ENCODE measurements around the gene SPNS3.

The SPNS3 gene, protein sequence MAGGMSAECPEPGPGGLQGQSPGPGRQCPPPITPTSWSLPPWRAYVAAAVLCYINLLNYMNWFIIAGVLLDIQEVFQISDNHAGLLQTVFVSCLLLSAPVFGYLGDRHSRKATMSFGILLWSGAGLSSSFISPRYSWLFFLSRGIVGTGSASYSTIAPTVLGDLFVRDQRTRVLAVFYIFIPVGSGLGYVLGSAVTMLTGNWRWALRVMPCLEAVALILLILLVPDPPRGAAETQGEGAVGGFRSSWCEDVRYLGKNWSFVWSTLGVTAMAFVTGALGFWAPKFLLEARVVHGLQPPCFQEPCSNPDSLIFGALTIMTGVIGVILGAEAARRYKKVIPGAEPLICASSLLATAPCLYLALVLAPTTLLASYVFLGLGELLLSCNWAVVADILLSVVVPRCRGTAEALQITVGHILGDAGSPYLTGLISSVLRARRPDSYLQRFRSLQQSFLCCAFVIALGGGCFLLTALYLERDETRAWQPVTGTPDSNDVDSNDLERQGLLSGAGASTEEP

DNA sequence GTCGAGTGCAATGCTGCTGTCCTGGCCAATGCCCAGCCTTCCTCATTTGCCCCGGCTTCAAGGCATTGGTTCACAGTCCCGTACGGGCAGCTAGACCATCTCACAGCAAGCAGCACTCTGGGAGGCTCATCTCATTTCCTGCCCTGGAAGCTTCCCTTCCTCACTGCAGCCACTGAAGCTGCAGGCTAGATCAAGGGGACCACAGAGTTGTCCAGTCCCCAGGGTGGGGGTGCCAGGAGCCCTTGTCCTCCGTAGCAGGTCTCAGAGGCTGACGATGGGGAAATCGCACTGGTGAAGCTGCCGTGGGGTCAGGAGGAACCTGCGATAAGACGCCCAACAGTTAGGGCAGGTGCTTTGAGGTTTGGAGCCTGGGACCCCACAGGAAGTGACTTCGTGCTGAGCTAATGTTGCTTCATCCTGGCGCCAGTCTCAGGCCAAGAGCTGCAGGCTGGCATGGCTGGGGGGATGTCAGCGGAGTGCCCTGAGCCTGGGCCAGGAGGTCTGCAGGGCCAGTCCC lies at the start of gene SPNS3:
TSS of gene SPNS3 (plus strand) at position 426 of the 517 bp plus-strand sequence. CDS start at position 454, 28 bp downstream.
- DNase-seq: peak; percentile 65 to 70

DNA sequence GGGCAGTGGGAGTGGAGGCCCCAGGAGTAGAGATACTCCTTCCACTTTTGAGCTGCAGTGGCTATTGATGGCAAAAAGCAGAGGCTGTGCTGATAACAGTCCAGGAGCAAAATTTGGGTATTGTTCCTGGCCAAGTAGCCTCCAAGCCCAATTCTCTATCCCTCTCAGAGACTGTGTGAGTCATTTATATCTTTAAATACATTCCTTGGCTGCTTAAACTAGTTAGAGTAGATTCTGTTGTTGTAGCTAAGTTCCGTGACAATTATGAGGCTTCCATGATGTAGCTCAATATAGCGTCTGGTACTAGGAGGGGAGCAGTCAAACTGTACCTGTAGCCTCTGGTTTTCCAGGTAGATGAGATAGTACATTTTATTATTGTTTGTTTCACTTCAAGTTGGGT lies 47.3 kb upstream of the SPNS3 start:
- no peak for DNase-seq

DNA sequence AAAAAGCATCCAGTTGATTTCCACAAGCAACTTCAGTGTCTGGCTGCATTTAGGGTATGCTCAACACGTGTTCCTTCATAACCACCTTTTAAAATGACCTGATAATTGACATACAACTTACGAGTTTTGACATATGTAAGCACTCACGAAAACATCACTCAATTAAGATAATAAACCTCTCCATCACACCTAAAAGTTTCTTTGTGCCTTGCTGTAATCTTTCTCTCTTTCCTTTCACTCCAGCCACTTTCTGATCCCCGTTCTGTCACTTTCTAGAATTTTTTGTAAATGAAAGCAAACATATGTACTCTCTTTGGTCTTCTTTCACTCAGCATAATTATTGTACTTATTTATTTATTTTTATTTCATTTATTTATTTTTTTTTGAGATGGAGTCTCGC lies 46.6 kb upstream of the SPNS3 start:
- DNase-seq: no peak

DNA sequence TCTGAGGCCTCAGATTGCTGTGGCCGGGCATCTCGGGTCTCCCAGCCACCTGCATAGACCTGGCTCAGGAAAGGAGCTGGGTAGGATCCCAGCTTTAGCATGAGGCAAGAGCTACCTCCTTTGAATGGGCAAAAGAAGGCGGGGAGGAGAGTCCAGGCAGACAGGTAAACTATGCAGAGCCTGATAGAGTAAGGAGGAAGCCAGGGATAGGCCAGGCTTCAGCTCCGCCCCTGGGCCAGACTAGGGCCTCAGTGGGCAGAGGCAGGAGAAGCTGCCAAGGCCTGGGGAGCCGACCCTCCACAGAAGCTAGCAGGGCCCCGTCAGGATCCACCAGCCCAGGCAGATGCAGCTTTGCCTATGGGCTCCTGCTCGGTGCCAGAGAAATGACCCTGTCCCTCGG lies 44.7 kb upstream of the SPNS3 start:
- no peak for DNase-seq

DNA sequence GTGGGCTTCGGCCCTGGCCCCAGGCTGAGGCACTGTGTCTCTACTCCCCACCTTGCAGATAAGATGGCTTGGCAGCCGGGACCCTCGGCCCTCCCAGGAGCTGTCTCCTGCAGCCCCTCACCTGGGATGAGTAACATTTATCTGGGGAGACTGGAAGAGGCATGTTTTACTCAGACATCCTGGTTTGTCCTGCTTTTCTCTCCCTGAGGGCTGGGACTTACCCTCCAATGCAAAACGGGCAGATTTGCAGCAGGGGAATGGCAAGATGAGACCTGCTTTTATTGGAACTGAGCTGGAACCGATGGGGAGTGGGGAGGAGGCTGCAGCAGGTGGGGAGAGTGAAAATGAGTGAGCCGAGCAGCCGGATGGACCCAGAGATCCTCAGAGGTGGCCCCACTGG lies 39.9 kb upstream of the SPNS3 start:
- DNase-seq: no peak

DNA sequence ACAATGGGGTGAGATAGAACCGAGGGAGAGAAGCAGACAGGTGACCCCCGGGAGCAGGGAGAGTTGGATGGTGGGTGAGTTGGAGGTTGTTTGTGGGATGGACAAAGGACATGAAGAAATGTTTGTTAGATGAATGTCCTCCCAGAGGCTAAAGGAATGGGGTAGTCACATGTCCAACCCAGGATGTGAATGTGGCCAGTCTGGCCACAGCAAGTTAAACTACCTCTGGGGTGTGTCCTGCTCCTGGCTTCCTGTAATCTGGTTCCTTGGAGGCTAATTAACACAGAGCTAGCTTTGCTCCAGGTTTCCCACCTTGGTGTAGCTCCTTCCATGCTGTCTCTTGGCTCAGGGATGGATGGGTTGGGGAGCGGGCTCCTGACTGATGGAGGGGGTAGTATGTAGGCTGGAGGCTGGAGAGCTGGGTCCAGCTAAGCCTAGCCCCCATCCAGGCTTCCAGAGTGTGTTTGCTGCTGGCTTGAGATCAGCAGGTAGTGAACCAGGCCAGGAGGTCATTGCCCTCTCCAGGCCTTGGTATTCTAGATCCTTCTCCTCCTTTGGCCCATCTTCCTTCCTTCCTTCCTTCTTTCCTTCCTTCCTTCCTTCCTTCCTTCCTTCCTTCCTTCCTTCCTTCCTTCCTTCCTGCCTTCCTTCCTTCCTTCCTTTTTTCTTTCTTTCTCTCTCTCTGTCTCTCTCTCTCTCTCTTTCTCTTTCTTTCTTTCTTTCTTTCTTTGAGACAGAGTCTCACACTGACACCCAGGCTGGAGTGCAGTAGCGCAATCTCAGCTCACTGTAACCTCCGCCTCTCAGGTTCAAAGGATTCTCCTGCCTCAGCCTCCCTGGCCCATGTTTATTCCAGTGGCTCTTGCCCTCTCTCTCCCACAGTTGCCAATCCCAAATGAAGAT lies 39.3 kb upstream of the SPNS3 start:
- no peak for DNase-seq

DNA sequence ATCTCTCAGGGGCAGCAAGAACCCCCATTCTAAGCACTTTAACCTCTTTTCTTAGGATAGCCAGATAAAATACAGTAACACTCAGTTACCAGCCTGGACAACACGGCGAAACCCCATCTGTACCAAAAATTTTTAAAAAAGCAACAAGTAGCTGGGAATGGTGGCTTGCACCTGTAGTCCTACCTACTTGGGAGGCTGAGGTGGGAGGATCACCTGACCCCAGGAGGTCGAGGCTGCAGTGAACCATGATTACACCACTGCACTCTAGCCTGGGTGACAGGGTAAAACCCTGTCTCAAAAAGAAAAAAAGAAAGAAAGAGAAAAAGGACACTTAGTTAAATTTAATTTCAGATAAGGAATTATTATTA lies 38.6 kb upstream of the SPNS3 start:
- DNase-seq: no peak

DNA sequence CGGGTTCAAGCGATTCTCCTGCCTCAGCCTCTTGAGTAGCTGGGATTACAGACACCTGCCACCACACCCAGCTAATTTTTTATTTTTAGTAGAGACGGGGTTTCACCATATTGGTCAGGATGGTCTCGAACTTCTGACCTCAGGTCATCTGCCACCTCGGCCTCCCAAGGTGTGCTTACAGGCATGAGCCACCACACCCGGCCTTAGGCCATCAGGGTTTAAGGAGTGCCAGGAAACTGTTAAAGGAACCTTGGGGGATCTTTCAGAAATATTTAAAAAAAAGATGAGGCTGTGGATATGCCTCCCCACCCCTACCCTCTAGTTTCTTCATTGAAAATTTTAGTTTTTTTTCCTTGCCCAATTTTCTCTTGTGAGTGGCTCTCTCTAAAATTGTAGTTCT lies 35.9 kb upstream of the SPNS3 start:
- no peak for DNase-seq

DNA sequence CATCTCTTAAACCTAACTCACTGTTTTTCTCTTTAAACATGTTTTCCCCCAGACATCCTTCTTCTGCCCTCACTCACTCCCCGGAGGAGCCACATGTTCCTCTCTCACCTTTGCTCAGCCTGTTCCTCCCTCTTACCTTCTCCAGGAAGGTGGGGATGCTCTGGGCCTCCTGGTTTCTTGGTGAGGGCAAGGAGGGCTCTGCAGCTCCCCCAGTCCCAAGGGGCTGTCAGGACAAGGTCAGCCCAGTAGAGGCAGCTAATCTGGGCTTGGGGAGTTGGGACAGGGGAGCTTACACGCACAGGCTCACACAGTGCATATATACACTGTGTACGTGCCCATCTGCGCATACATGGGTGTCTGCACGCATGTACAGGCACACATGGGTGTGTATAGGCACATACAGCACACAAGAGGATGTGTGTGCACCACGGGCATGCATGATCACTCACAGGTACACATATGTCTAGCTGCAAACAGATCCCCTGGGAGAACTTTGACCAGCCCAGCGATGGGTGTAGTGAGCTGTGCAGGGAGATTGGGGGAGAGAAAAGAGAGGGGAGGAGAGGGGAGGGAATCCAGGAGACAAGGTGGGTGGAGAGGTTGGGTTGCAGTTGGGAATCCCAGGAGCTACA lies 28.6 kb upstream of the SPNS3 start:
- no peak for DNase-seq

DNA sequence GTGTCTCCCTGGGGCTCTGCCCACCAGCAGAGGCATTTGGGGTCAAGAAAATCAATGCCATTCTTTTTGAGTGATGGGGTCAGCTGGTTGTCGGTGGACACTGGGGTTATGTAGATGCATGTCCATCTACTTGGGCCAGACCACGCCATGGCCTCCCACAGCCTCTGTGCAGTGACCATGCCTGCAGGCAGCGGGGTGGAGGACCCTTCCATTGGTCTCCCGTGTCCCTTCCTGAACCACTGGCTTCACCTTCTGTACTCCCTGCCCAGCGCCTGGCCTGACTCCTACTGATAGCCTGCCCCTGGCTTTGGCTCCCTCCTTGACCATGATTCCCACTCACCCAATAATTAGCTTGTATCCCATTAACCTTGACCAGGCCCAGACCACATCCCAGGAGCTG lies 28.0 kb upstream of the SPNS3 start:
- DNase-seq: no peak

DNA sequence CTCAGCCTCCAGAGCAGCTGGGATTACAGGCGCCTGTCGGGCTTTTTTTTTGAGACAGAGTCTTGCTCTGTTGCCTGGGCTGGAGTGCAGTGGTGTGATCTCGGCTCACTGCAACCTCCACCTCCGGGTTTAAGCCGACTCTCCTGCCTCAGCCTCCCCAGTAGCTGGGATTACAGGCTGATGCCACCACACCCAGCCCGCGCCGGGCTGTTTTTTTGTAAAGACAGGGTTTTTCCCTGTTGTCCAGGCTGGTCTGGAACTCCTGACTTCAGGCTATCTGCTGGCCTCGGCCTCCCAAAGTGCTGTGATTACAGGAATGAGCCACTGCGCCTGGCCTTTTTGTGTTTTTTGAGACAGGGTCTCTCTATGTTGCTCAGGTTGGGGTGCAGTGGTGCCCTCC lies 27.4 kb upstream of the SPNS3 start:
- DNase-seq: no peak

DNA sequence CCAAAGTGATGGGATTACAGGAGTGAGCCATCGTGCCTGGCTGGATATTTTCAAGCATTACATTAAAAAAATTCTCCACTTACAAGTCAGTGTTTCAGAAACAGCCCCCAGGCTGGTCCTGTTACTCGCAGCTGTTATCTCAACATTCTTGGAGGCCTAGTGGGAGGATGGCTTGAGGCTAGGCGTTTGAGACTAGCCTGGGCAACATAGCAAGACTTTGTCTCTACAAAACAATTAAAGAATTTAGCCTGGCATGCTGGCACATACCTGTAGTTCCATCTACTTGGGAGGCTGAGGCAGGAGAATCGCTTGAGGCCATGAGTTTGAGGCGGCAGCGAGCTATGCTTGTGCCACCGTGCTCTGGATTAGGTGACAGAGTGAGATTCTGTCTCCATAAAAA lies 26.5 kb upstream of the SPNS3 start:
- no peak for DNase-seq

DNA sequence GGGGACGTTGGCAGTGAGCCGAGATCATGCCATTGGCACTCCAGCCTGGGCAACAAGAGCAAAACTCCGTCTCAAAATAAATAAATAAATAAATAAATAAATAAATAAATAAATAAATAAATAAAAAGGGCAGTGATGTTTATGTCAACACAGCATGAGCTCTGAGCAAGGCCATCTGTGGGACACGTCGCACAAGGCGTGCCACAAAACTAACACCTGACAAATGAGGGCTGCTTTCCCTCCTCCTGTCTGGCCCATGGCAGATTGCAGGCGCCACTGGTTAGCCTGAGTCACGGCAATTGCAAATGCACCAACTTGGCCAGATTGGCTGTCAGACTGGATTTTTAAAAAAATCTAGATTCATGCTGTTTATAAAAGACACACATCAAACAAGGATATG lies 25.9 kb upstream of the SPNS3 start:
- DNase-seq: no peak

DNA sequence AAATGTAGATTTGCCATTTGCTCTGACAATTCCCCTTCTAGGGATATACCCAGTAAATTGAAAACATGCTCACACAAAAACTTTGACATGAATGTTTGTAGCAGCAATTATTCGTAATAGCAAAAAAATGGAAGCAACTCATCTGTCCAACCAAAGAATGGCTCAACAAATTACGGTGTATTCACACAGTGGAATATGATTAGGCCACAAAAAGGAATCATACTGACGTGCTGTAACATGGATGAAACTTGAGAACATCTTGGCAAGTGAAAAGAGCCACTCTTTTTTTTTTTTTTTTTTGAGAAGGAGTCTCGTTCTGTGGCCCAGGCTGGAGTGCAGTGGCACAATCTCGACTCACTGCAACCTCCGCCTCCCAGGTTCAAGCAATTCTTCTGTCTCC lies 24.1 kb upstream of the SPNS3 start:
- no peak for DNase-seq

DNA sequence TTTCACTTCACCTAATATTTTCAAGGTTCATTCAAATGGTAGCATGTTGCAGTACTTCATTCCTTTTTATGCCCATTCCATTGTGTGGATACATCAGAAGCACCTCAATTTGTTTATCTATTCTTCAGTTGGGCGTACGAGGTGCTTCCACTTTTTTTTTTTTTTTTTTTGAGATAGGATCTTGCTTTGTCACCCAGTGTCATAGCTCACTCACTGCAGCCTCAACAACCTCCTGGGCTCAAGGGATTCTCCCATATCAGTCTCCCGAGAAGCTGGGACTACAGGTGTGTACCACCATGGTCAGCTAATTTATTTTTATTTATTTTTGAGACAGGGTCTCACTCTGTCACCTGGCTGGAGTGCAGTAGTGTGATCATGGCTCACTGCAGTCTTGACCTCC lies 22.5 kb upstream of the SPNS3 start:
- DNase-seq: no peak

DNA sequence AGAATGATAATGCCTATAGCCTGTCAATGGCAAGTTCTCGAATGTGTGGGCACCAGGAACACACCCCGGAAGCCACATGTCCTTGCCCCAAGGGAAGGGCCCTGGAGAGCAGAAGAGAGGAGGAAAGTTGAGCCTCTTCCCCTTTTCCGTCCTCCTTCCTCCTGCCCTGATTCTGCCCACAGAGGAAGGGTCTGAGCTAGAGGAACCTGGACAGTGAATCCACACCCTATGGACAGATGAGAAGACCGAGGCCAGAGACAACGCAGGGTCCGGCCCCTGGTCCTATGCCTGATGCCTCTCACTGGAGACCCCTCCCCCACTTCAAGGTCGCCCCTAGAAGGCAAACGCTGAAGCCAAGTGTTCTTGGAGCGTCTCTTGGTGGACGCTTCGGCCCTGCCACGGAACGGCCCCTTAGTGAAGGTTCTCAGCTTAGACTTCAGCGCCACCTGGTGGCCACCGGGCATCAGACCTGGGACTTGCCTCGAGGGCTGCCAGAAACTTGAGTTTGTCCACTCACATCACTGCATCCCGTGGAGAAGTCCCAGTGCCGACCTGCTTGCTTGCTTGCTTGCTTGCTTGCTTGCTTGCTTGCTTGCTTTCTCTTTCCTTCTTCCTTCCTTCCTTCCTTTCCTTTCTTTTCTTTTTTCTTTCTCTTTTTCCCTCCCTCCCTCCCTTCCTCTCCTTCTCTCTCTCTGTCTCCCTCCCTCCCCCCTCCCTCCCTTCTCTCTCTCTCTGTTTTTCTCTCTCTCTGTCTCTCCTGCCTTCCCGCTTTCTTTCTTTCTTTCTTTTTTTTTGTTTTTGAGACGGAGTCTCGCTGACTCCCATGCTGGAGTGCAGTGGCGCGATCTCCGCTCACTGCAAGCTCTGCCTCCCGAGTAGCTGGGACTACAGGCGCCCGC lies 20.6 kb upstream of the SPNS3 start:
- DNase-seq: peak; percentile 95 to 96

DNA sequence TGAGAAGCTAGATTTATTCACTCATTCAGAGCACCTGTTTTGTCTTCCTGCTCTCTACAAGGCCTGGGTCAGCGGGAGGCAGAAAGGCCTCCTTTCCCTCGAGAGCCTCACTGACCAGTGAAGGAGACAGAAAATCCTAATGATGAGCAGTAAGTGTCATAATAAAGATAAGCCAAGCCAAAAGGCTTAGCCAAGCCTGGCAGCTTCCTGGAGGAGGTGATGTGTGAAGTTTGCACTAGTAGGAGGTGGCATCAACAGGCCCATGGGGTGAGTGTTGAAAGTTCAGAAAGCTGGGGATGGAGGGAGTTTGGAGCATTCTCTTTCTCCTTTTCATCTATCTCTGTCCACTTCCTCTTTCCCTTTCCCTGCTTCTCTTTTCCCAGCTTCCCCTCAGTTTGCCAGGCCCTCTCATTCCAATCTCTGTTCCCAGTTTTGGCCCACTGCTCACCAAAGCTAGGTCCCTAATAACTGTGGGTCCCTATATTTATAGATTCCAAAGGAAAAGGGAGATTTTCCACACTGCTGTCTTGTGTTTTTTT lies 16.5 kb upstream of the SPNS3 start:
- DNase-seq: no peak

DNA sequence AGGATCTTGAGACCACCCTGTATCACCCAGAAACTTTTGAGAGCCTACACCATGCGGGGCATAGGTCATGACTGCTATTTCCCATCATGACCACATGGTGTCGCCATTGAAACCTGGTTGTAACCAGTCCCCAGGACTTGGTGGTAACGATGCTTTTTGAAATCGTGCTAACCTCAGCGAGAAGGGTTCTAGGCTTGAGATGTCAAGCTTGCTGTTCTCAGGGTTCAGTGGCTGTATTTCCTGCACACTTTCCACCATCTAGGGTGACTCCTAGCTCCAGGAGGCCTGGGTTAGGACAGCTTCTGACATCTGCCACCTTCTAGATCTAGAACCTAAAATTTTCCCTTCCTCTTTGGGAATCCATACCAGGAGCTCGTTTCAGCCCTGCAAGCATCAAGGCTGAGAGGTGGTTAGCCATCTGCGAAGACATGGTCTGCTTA lies 13.0 kb upstream of the SPNS3 start:
- peak; percentile 66 to 67 for DNase-seq

DNA sequence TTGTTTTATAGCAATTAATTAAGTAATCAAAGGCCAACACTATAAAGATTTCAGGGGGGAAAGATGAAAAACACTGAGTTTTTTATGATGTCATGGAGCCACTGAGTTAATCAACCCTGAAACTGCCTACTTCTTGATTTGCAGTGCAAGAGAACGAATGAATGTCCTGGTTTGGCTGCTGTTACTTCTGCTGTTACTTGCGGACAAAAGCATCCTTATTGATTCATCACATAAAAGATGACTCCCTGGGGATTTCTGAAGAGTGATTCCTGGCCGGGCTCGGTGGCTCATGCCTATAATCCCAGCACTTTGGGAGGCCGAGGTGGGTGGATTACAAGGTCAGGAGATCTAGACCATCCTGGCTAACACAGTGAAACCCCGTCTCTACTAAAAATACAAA lies 10.9 kb upstream of the SPNS3 start:
- no peak for DNase-seq

DNA sequence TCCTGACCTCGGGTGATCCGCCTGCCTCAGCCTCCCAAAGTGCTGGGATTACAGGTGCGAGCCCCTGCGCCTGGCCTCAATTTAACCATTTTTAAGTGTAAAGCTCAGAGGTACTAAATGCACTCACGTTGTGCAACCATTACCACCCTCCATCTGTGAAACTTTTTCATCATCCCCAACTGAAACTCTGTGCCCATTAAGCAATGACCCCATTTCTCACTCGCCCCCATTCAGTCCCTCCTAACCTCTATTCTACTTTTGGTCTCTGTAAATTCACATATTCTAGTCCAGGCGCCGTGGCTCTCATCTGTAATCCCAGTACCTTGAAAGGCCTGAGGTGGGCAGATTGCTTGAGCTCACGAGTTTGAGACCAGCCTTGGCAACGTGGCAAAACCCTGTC lies 8.3 kb upstream of the SPNS3 start:
- DNase-seq: no peak

DNA sequence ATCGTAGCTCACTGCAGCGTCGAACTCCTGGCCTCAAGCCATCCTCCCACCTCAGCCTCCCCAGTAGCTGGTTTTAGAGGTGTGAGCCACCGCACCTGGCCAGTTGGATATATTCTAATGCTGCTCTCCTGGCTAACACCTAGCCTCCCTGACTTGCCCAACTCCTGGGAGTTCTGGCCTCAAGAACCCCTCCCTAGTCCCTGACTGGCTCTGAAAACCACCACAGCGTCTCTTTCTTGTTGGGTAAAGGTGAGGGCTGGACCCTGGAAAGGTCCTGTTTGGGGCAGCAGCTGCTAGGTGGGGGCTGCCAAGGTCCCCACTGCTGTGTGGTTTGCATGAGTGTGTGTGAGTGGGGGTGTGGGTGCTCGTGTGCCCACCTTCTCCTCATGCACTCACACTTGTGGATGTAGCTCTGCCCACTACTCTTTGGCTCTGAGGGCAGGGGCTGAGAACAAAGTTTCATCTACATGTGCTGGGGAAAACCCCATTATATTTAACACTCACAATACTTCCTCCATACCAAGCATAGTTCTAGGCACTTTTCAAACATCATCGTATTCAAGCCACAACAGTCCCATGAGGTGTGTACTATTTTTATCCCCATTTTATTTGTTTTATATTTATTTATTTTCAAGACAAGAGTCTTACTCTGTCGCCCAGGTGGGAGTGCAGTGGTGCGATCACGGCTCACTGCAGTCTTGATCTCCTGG lies 7.1 kb upstream of the SPNS3 start:
- no peak for DNase-seq
